ENCODE results near the gene MSANTD7. TPM values are rescaled to one million over a fixed set of nuclear protein-coding genes. Genes with fewer than 3 reads are reported as not detected.

Gene MSANTD7
- total and polyA plus RNA-seq, 2 donors (not counting 1 experiment from before 2014, with no cell fraction given), result 7.2 to 14.4 TPM

DNA sequence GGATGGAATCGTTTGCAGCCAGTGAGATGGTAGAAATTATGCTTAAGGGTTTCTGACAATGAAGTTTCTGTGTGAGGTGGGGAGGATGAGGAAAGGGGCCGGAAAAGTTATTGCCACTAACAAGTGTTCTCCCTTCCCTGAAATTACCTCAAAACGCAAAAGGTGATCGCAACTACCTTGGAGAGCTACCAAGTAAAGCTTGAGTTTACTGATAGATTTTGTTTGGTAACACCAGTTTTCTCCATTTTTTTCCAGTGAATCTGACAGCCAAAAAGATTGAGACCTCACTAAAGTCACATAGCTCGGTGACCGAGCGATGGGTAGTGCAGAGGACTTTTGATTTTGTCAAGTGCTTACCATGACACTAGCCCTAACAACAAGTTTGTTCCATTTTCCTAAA is 42.1 kb downstream of the MSANTD7 start:
- Histone ChIP-seq H3K27ac (ENCODE audit: insufficient read depth, low read length) (no peak overlapping the region), H3K4me1 (ENCODE audit: control insufficient read depth, extremely low read depth, insufficient read depth, low read length) (peaks cover 7% of the 10 kb centered on the region), H3K4me3 (replicated peaks in 1 of 4; ENCODE audit: control extremely low read depth in 1 of 4, insufficient read depth in 1 of 4, low read depth in 3 of 4, low read length in 4 of 4) (peak overlapping the region; percentile 82 to 91 (median 84)), H3K9me3 (ENCODE audit: control insufficient read depth, insufficient read depth, low read depth, low read length) (no peaks in the 10 kb centered on the region), H2AFZ (ENCODE audit: low read length) (no peak overlapping the region), H3K9ac (ENCODE audit: insufficient read depth, low read length) (no peak overlapping the region), H3K36me3 (ENCODE audit: control insufficient read depth, insufficient read depth, low read length) (no peaks in the 10 kb centered on the region), H3K79me2 (ENCODE audit: control insufficient read depth, insufficient read depth, low read length) (peaks cover 68% of the 10 kb centered on the region), H3K27me3 (ENCODE audit: control insufficient read depth, insufficient read depth, low read length) (no peaks in the 10 kb centered on the region), H3K4me2 (ENCODE audit: extremely low read depth, insufficient read depth, low read length) (peak overlapping the region; percentile 57), H4K20me1 (ENCODE audit: control insufficient read depth, extremely low read depth, insufficient read depth, low read length) (no peaks in the 10 kb centered on the region)
- TF ChIP-seq, protein P1, sequence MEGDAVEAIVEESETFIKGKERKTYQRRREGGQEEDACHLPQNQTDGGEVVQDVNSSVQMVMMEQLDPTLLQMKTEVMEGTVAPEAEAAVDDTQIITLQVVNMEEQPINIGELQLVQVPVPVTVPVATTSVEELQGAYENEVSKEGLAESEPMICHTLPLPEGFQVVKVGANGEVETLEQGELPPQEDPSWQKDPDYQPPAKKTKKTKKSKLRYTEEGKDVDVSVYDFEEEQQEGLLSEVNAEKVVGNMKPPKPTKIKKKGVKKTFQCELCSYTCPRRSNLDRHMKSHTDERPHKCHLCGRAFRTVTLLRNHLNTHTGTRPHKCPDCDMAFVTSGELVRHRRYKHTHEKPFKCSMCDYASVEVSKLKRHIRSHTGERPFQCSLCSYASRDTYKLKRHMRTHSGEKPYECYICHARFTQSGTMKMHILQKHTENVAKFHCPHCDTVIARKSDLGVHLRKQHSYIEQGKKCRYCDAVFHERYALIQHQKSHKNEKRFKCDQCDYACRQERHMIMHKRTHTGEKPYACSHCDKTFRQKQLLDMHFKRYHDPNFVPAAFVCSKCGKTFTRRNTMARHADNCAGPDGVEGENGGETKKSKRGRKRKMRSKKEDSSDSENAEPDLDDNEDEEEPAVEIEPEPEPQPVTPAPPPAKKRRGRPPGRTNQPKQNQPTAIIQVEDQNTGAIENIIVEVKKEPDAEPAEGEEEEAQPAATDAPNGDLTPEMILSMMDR (conservative IDR thresholded peaks at IDR 0.05 in 1 of 2, IDR thresholded peaks at IDR 0.05 in 1 of 2; ENCODE audit: low read depth in 1 of 2, low read length in 2 of 2), result no peak
- TF ChIP-seq EZH2 (IDR thresholded peaks at IDR 0.05; ENCODE audit: low read length, missing control alignments), result no peak
- DNase-seq (ENCODE audit: low read depth in 2 of 2), result peak in 1 of 2 donors; percentile 7

GRCh38 chr10:14884082-14884481 is 46.0 kb downstream of the MSANTD7 start:
- no peak for TF ChIP-seq EZH2 (IDR thresholded peaks at IDR 0.05; ENCODE audit: low read length, missing control alignments)
- TF ChIP-seq, protein P1 (conservative IDR thresholded peaks at IDR 0.05 in 1 of 2, IDR thresholded peaks at IDR 0.05 in 1 of 2; ENCODE audit: low read depth in 1 of 2, low read length in 2 of 2), result no peak
- Histone ChIP-seq H3K4me3 (replicated peaks in 1 of 4; ENCODE audit: control extremely low read depth in 1 of 4, insufficient read depth in 1 of 4, low read depth in 3 of 4, low read length in 4 of 4) (no peak overlapping the region), H3K9me3 (ENCODE audit: control insufficient read depth, insufficient read depth, low read depth, low read length) (no peaks in the 10 kb centered on the region), H3K9ac (ENCODE audit: insufficient read depth, low read length) (no peak overlapping the region), H3K4me2 (ENCODE audit: extremely low read depth, insufficient read depth, low read length) (no peak overlapping the region), H2AFZ (ENCODE audit: low read length) (no peak overlapping the region), H3K4me1 (ENCODE audit: control insufficient read depth, extremely low read depth, insufficient read depth, low read length) (no peaks in the 10 kb centered on the region), H3K27ac (ENCODE audit: insufficient read depth, low read length) (no peak overlapping the region), H3K79me2 (ENCODE audit: control insufficient read depth, insufficient read depth, low read length) (peaks cover 72% of the 10 kb centered on the region), H4K20me1 (ENCODE audit: control insufficient read depth, extremely low read depth, insufficient read depth, low read length) (no peaks in the 10 kb centered on the region), H3K36me3 (ENCODE audit: control insufficient read depth, insufficient read depth, low read length) (no peaks in the 10 kb centered on the region), H3K27me3 (ENCODE audit: control insufficient read depth, insufficient read depth, low read length) (no peaks in the 10 kb centered on the region)
- no peak for DNase-seq (ENCODE audit: low read depth in 2 of 2)

Other genes with a start within 250 kb of the MSANTD7 start
- gene FAM107B, start 63.4 kb upstream of the MSANTD7 start, total RNA-seq, result 18.0 and 36.0 TPM in 2 replicates
- gene FAM107B, start 63.4 kb upstream of the MSANTD7 start, polyA plus RNA-seq, result 29.0 and 42.0 TPM in 2 replicates
- gene CDNF, start 269 bp upstream of the MSANTD7 start, total RNA-seq, result 1.2 and 1.5 TPM in 2 replicates
- gene CDNF, start 269 bp upstream of the MSANTD7 start, polyA plus RNA-seq, result 2.8 and 3.4 TPM in 2 replicates
- gene HSPA14, start within 50 bp of the MSANTD7 start, total RNA-seq, result 7.4 and 8.5 TPM in 2 replicates
- gene HSPA14, start within 50 bp of the MSANTD7 start, polyA plus RNA-seq, result 14.3 and 21.8 TPM in 2 replicates
- 8.1 and 8.5 TPM in 2 replicates for gene SUV39H2, start 40.6 kb downstream of the MSANTD7 start, total RNA-seq
- 9.9 and 16.0 TPM in 2 replicates for gene SUV39H2, start 40.6 kb downstream of the MSANTD7 start, polyA plus RNA-seq
- gene DCLRE1C, start 115.8 kb downstream of the MSANTD7 start, total RNA-seq, result 9.5 and 13.4 TPM in 2 replicates
- 7.6 and 8.9 TPM in 2 replicates for gene DCLRE1C, start 115.8 kb downstream of the MSANTD7 start, polyA plus RNA-seq
- gene MEIG1, start 121.1 kb downstream of the MSANTD7 start, total RNA-seq, result 0.26 and 0.33 TPM in 2 replicates
- gene MEIG1, start 121.1 kb downstream of the MSANTD7 start, polyA plus RNA-seq, result 0.18 TPM in 1 of 2 replicates, not detected in the other
- not detected in 2 replicates for gene OLAH, start 205.6 kb downstream of the MSANTD7 start, total RNA-seq
- 0.08 TPM in 1 of 2 replicates, not detected in the other for gene OLAH, start 205.6 kb downstream of the MSANTD7 start, polyA plus RNA-seq